Measurements from ENCODE around the gene HEATR5B.
A peak's percentile ranks its signal among the peaks of the same experiment; 100 is the strongest.

Gene HEATR5B

GRCh38 chr2:37083873-37084794 is at the start of gene HEATR5B, which contains the start of gene GPATCH11:
TSS of gene HEATR5B (minus strand) at chr2:37084372. CDS start at chr2:37083414, 958 bp downstream.
TSS of gene GPATCH11 (plus strand) at chr2:37084518. CDS start at chr2:37088382, 3,864 bp downstream.
- intact Hi-C loops (cut with DNase I): loop anchor here (10.0 kb wide), 1 partner anchor 111 kb away; the partner anchor contains the start of gene CEBPZOS

GRCh38 chr2:37132914-37133313 is 48.7 kb upstream of the HEATR5B start:
- DNase-seq: no peak
- intact Hi-C loops (cut with DNase I): no loop called here

More at GRCh38 chr2:37083873-37084794, at the start of gene HEATR5B, which contains the start of gene GPATCH11:
- peak; percentile 90 to 99 (median 92) for DNase-seq

- no peak for DNase-seq
- intact Hi-C loops (cut with DNase I): no loop called here
These were observed 41.2 kb upstream of the HEATR5B start for GRCh38 chr2:37125416-37125815.

GRCh38 chr2:37119157-37119556 is 35.0 kb upstream of the HEATR5B start:
- DNase-seq: no peak
- intact Hi-C loops (cut with DNase I): no loop called here

- no peak for DNase-seq
- intact Hi-C loops (cut with DNase I): no loop called here
These were observed 33.4 kb upstream of the HEATR5B start for GRCh38 chr2:37117566-37117965.

- intact Hi-C loops (cut with DNase I): no loop called here
- no peak for DNase-seq
These were observed 27.8 kb upstream of the HEATR5B start for GRCh38 chr2:37111958-37112357.

GRCh38 chr2:37110306-37111212 is 26.4 kb upstream of the HEATR5B start:
- DNase-seq: no peak
- intact Hi-C loops (cut with DNase I): no loop called here

GRCh38 chr2:37109523-37109922 is 25.4 kb upstream of the HEATR5B start:
- no peak for DNase-seq
- intact Hi-C loops (cut with DNase I): no loop called here

GRCh38 chr2:37105150-37105549 is 21.0 kb upstream of the HEATR5B start:
- no peak for DNase-seq
- intact Hi-C loops (cut with DNase I): no loop called here

- intact Hi-C loops (cut with DNase I): no loop called here
- DNase-seq: no peak
These were observed 20.0 kb upstream of the HEATR5B start for GRCh38 chr2:37104178-37104577.

- intact Hi-C loops (cut with DNase I): no loop called here
- no peak for DNase-seq
These were observed 18.4 kb upstream of the HEATR5B start for GRCh38 chr2:37102588-37102987.

- intact Hi-C loops (cut with DNase I): no loop called here
These were observed 15.9 kb upstream of the HEATR5B start for GRCh38 chr2:37100054-37100453.

GRCh38 chr2:37098416-37099118 is 14.4 kb upstream of the HEATR5B start:
- no peak for DNase-seq
- intact Hi-C loops (cut with DNase I): no loop called here

More at GRCh38 chr2:37100054-37100453, 15.9 kb upstream of the HEATR5B start:
- no peak for DNase-seq

GRCh38 chr2:37096568-37096967 is 12.4 kb upstream of the HEATR5B start:
- intact Hi-C loops (cut with DNase I): no loop called here
- no peak for DNase-seq

- DNase-seq: no peak
- intact Hi-C loops (cut with DNase I): no loop called here
These were observed 7.7 kb upstream of the HEATR5B start for GRCh38 chr2:37091873-37092272.

GRCh38 chr2:37090019-37090477 is 5.9 kb upstream of the HEATR5B start:
- intact Hi-C loops (cut with DNase I): no loop called here
- no peak for DNase-seq

- intact Hi-C loops (cut with DNase I): loop anchor here (10.0 kb wide), 1 partner anchor 109 kb away; the partner anchor contains the start of gene CEBPZOS
- DNase-seq: no peak
These were observed 1.6 kb upstream of the HEATR5B start for GRCh38 chr2:37085731-37086147.

- intact Hi-C loops (cut with DNase I): loop anchor here (10.0 kb wide), 1 partner anchor 110 kb away; the partner anchor contains the start of gene CEBPZOS
- DNase-seq: no peak
These were observed 625 bp upstream of the HEATR5B start for GRCh38 chr2:37084797-37085196.

- intact Hi-C loops (cut with DNase I): loop anchor here (10.0 kb wide), 1 partner anchor 114 kb away; the partner anchor contains the start of gene CEBPZOS
- no peak for DNase-seq
These were observed 3.5 kb downstream of the HEATR5B start for GRCh38 chr2:37080689-37081088.

- DNase-seq: no peak
- intact Hi-C loops (cut with DNase I): loop anchor here (10.0 kb wide), 1 partner anchor 115 kb away; the partner anchor contains the start of gene CEBPZOS
These were observed 3.9 kb downstream of the HEATR5B start for GRCh38 chr2:37080266-37080665.

Data from posterior cingulate gyrus (tissue), 11 donors.